ENCODE measurements around the gene FHIP1A. TPM values are rescaled to one million over a fixed set of nuclear protein-coding genes. Genes with fewer than 3 reads are reported as not detected.
A peak's percentile ranks its signal among the peaks of the same experiment; 100 is the strongest.

FHIP1A gene
- total RNA-seq, result 10 to 100 TPM; 17.3 to 20.0 TPM
- polyA plus RNA-seq (ENCODE audit: insufficient read length in 6 of 6), result 1 to 10 TPM; 3.7 to 6.8 (median 4.5) TPM
- long read RNA-seq, donor 1, partial matches to known transcripts, result 8 of 8 reads
- long read RNA-seq, donor 1, other reads (novel, unspliced or antisense), result 0 of 8 reads
- long read RNA-seq, donor 2, result 0 reads
- long read RNA-seq, donor 3, result 0 reads
- long read RNA-seq, donor 4, result 0 reads
- long read RNA-seq, donor 5, result 0 reads
- long read RNA-seq, donor 6, partial matches to known transcripts, result 5 of 5 reads
- long read RNA-seq, donor 6, other reads (novel, unspliced or antisense), result 0 of 5 reads
- long read RNA-seq, donor 7, result 0 reads
- long read RNA-seq, donor 8, result 0 reads
- long read RNA-seq, donor 9, result 0 reads
- long read RNA-seq, donor 10, partial matches to known transcripts, result 0 of 1 reads
- long read RNA-seq, donor 10, other reads (novel, unspliced or antisense), result 1 of 1 reads
- long read RNA-seq, donor 11, result 0 reads
- long read RNA-seq, donor 12, full-length matches to known transcripts, result 1 of 10 reads
- long read RNA-seq, donor 12, partial matches to known transcripts, result 9 of 10 reads
- long read RNA-seq, donor 12, other reads (novel, unspliced or antisense), result 0 of 10 reads

GRCh38 chr4:151408630-151409469, at the start of gene FHIP1A:
Gene FHIP1A (plus strand): TSS chr4:151409176. CDS start chr4:151566260, 157,084 bp downstream.
- H3K4me1 ChIP-seq, result peaks cover 5 to 18% of the 10 kb centered on the region in 2 donors
- H3K27me3 ChIP-seq, result peaks cover 0 to 35% of the 10 kb centered on the region in 2 donors
- DNase-seq (peak; percentile 65 to 94 (median 87)), ATAC-seq (peak; percentile 87)
- peak within 1 kb of the TSS; percentile 72 to 81 for H3K27ac ChIP-seq
- H3K36me3 ChIP-seq, result no peaks in the 10 kb centered on the region
- H3K9me3 ChIP-seq, result no peaks in the 10 kb centered on the region
- no peak for TF ChIP-seq CTCF (IDR thresholded peaks at IDR 0.05)
- peak within 1 kb of the TSS; percentile 36 to 46 for H3K4me3 ChIP-seq
- intact Hi-C loops (cut with DNase I), result no loop called here

DNA sequence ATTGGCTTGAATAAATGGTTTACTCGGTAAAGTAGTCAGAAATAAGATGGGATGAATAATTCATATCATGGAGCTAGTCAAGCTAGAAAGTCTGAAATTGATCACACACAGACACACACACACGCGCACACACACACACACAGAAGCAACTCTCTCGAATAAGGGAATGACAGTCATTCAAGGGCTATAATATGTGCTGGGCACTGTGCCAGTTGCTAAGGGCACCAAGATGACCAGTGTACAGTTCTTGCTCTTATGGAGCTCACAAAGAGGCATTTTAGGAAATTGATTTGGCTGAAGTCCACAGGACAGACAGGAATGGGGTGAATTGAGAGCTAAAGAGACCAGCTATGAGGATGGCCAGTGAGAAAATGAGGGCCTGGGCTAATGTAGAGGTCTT, 49.4 kb upstream of the FHIP1A start:
- no peaks in the 10 kb centered on the region for H3K27me3 ChIP-seq
- no peaks in the 10 kb centered on the region for H3K9me3 ChIP-seq
- peaks cover 0 to 3% of the 10 kb centered on the region in 2 donors for H3K4me1 ChIP-seq
- H3K4me3 ChIP-seq, result no peak overlapping the region
- DNase-seq (no peak), ATAC-seq (no peak)
- intact Hi-C loops (cut with DNase I), result loop anchor here in 1 of 2 donors (10.0 kb wide), 2 partner anchors 85 to 235 kb away; partner anchors contain the start of gene PRSS48
- H3K36me3 ChIP-seq, result no peaks in the 10 kb centered on the region
- H3K27ac ChIP-seq, result no peak overlapping the region
- no peak for TF ChIP-seq CTCF (IDR thresholded peaks at IDR 0.05)

DNA sequence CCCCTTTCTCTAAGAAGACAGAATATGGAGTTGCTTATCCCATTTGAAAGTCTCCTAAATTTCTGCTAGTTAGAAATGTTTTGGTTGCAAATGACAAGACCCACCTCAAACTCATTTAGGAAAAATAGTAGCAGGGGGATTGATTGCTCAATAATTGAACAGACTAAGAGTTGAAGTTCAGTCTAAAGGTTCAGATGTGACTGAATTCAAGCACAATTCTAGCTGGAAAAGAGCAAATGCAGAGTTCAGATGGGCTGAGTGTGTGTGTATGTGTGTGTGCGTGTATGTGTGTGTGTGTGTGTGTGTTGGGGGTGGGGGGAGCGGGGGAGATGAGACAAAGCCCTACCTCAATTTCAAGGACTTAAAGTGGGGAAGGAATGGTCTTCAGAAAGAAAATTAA, 47.9 kb upstream of the FHIP1A start:
- Histone ChIP-seq H3K4me1 (peaks cover 0 to 3% of the 10 kb centered on the region in 2 donors), H3K27me3 (no peaks in the 10 kb centered on the region), H3K36me3 (no peaks in the 10 kb centered on the region), H3K9me3 (no peaks in the 10 kb centered on the region), H3K4me3 (no peak overlapping the region), H3K27ac (no peak overlapping the region)
- ATAC-seq (no peak), DNase-seq (no peak)
- no peak for TF ChIP-seq CTCF (IDR thresholded peaks at IDR 0.05)
- intact Hi-C loops (cut with DNase I), result no loop called here

DNA sequence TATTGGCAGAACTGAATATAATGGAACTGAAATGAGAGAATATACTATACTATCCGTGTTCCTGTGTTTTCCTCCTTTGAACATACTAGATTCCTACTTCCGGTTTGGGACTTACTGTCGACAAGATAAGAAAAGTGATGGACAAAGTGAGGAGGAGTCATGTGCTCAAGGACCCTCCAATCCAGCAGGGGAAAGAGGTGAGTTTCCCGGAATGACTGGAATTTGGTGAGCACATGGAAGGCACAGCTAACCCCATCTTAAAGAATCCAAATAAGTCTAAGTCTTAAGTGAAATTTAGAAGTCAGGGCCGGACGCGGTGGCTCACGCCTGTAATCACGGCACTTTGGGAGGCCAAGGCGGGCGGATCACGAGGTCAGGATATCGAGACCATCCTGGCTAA, 47.0 kb upstream of the FHIP1A start:
- Histone ChIP-seq H3K36me3 (no peaks in the 10 kb centered on the region), H3K4me3 (no peak overlapping the region), H3K27ac (no peak overlapping the region), H3K9me3 (no peaks in the 10 kb centered on the region), H3K27me3 (no peaks in the 10 kb centered on the region), H3K4me1 (peaks cover 0 to 3% of the 10 kb centered on the region in 2 donors)
- DNase-seq, result no peak
- no peak for ATAC-seq
- intact Hi-C loops (cut with DNase I), result no loop called here
- no peak for TF ChIP-seq CTCF (IDR thresholded peaks at IDR 0.05)

Measured in left lung (tissue), 14 donors.